Psoas muscle (tissue), 8 donors: ENCODE data around the gene CHST15. TPM values are rescaled to one million over a fixed set of nuclear protein-coding genes. Genes with fewer than 3 reads are reported as not detected.
A peak's percentile ranks its signal among the peaks of the same experiment; 100 is the strongest.

ENCODE experiments used
- ATAC-seq, 4 donors: fragments of 200-7000 bp; cut with Tn5 transposase; one replicate each; pipeline ENCODE4 v1.9.1; 2020; ENCODE audit warnings: moderate library complexity in 3 of 4, mild to moderate bottlenecking in 2 of 4
- DNase-seq, 2 donors: peaks; one replicate each; pipeline ENCODE4 v3.0.0-alpha.2; 2020
- H3K27ac ChIP-seq: fragments of 200-600 bp; one replicate; pipeline ENCODE4 v1.8.0; 2022
- H3K27me3 ChIP-seq, 3 donors: fragments of 200-600 bp in 1 of 3; one replicate each; pipeline versions ENCODE4 v1.6.1 to v1.8.0; 2013 to 2022; ENCODE audit warnings: low read length in 2 of 3, mild to moderate bottlenecking in 2 of 3, moderate library complexity in 1 of 3; ENCODE audit not compliant: insufficient read depth in 3 of 3
- H3K36me3 ChIP-seq, 2 donors: fragments of 200-600 bp in 1 of 2; one replicate each; pipeline versions ENCODE4 v1.6.1 to v1.8.0; 2013 to 2022; ENCODE audit warnings: low read depth in 1 of 2, mild to moderate bottlenecking in 1 of 2, moderate library complexity in 1 of 2; ENCODE audit not compliant: insufficient read depth in 1 of 2
- H3K4me1 ChIP-seq: fragments of 200-600 bp; one replicate; pipeline ENCODE4 v1.8.0; 2022
- H3K4me3 ChIP-seq: fragments of 200-600 bp; one replicate; pipeline ENCODE4 v1.8.0; 2022; ENCODE audit warnings: mild to moderate bottlenecking
- H3K9me3 ChIP-seq: fragments of 200-600 bp; one replicate; pipeline ENCODE4 v1.8.0; 2022
- WGBS, 3 donors: extraction: QIAGEN DNeasy Blood & Tissue Kit; methylation state at CpG; one replicate each; pipeline versions ENCODE4 v1.1.6 to v1.1.7; 2013; 5-methylcytosine and 5-hydroxymethylcytosine counted together
- intact Hi-C, 2 donors: fragments of 100-400 bp; cut with DNase I; formaldehyde crosslinking; loops; one replicate each; pipeline versions ENCODE4 v1.11.0 to v1.14.2; 2022
- polyA plus RNA-seq, 3 donors: library from polyadenylated mRNA; stranded (reverse); fragments of 200-250 nt; gene quantifications; one replicate each; pipeline ENCODE4 v1.2.3, GENCODE V29; 2013
- total RNA-seq, 4 donors: library from RNA; stranded (reverse); fragmentation: NEBNext Ultra II Directional in 2 of 4; extraction: Animal tissue kit (Norgen Biotek cat#: 25700) in 2 of 4; gene quantifications; one replicate each; pipeline versions ENCODE4 v1.2.1 to v1.2.4, GENCODE V29; 2021 to 2023
- TF ChIP-seq, protein P1 (sequence below): fragments of 200-600 bp; IDR thresholded peaks from one replicate; pipeline ENCODE4 v1.8.0; 2022; ENCODE audit warnings: antibody characterized with exemption
- donor health status: healthy with polysubstance abuse.
- donor health status: DM: no; HTN: no; CAD: no; lungs with moderate emphysema.
- donor health status: Bipolar disorder and iron deficiency.
- donor health status: healthy.
- donor health status: DM: yes; HTN: yes; CAD: no.
- donor health status: DM: no; HTN: no; CAD: no.
- donor health status: DM: no; HTN: no; CAD: no.
- donor health status: DM: yes; HTN: yes; CAD: no.

Gene CHST15
- total and polyA plus RNA-seq, 7 donors, result 3.6 to 39.2 (median 10.4) TPM

- intact Hi-C loops, result no loop called here
- no peaks in the 10 kb centered on the region for H3K27me3 ChIP-seq
- TF ChIP-seq, protein P1, sequence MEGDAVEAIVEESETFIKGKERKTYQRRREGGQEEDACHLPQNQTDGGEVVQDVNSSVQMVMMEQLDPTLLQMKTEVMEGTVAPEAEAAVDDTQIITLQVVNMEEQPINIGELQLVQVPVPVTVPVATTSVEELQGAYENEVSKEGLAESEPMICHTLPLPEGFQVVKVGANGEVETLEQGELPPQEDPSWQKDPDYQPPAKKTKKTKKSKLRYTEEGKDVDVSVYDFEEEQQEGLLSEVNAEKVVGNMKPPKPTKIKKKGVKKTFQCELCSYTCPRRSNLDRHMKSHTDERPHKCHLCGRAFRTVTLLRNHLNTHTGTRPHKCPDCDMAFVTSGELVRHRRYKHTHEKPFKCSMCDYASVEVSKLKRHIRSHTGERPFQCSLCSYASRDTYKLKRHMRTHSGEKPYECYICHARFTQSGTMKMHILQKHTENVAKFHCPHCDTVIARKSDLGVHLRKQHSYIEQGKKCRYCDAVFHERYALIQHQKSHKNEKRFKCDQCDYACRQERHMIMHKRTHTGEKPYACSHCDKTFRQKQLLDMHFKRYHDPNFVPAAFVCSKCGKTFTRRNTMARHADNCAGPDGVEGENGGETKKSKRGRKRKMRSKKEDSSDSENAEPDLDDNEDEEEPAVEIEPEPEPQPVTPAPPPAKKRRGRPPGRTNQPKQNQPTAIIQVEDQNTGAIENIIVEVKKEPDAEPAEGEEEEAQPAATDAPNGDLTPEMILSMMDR, result no peak
- DNase-seq (peak in 1 of 2 donors; percentile 42), ATAC-seq (no peak)
- H3K27ac ChIP-seq, result no peak overlapping the region
- peaks cover 0 to 21% of the 10 kb centered on the region in 2 donors for H3K36me3 ChIP-seq
- no peak overlapping the region for H3K4me3 ChIP-seq
- WGBS, 3 donors, result 83 to 89% (median 85%) methylated on average over 11 of the region's 11 CpGs
- no peaks in the 10 kb centered on the region for H3K4me1 ChIP-seq
- no peaks in the 10 kb centered on the region for H3K9me3 ChIP-seq
These were observed 89.3 kb downstream of the CHST15 start for GRCh38 chr10:124003871-124004662.

DNA sequence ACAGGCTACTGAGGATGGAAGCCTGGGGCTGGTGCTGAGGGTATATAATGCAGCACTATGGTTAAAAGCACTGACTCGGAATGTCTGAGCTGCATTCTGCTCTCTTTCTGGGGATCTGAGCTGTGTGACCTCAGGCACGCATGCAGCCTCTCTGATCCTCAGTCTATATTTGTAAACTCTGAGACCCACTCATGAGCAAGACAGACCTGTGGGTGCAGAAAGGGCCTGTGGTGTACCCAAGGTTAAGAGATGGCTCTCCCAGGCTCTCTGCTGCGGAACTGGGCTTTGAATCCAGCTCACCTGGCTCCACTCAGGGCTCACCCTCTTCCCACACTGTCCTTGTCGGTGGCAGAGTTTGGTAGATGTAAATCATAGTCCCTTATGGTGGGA is 89.9 kb downstream of the CHST15 start:
- H3K36me3 ChIP-seq, result peaks cover 0 to 17% of the 10 kb centered on the region in 2 donors
- intact Hi-C loops, result no loop called here
- ATAC-seq (no peak), DNase-seq (no peak)
- no peak overlapping the region for H3K4me3 ChIP-seq
- H3K9me3 ChIP-seq, result no peaks in the 10 kb centered on the region
- H3K27ac ChIP-seq, result no peak overlapping the region
- WGBS, 3 donors, result 73 to 95% (median 86%) methylated on average over 4 of the region's 4 CpGs
- TF ChIP-seq, protein P1, result no peak
- no peaks in the 10 kb centered on the region for H3K27me3 ChIP-seq
- H3K4me1 ChIP-seq, result no peaks in the 10 kb centered on the region

GRCh38 chr10:124003070-124003419 is 90.4 kb downstream of the CHST15 start:
- H3K36me3 ChIP-seq, result peaks cover 0 to 12% of the 10 kb centered on the region in 2 donors
- H3K27ac ChIP-seq, result no peak overlapping the region
- 85 to 91% (median 91%) methylated on average over 7 of the region's 7 CpGs for WGBS, 3 donors
- DNase-seq, result no peak
- intact Hi-C loops, result no loop called here
- no peak overlapping the region for H3K4me3 ChIP-seq
- no peaks in the 10 kb centered on the region for H3K27me3 ChIP-seq
- no peaks in the 10 kb centered on the region for H3K9me3 ChIP-seq
- no peaks in the 10 kb centered on the region for H3K4me1 ChIP-seq
- TF ChIP-seq, protein P1, result no peak
- no peak for ATAC-seq

DNA sequence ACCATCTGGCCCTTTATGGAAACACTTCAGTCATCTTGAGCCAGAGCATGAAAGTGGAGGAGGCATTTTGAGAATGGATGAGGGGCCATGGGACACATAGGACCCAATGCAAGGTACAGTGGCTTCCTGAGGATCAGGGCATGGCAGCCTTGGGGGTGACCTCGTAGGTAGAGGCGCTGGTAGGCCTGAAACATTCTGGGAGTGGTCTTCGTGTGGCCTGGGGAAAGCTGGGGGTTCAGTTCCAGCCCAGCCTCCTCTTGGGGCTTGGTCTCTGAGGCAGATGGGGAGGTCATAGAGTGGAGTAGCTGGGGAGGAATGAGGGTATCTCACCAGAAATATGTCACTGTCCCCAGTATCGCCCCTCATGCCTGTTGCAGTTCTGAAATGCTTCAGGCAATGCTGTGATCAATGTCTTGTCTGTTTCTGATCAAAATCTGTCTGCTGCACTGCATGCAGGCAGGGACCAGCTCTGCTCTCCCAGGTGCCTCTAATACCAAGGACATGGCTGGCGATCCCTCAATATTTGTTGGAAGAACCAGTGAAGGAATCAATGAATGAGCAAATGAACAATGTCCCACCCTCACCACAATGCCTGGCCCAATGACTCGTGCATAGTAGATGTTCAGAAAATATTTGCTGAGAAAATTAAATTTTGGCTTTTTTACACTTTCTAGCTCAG is 90.9 kb downstream of the CHST15 start:
- intact Hi-C loops, result no loop called here
- Histone ChIP-seq H3K4me3 (no peak overlapping the region), H3K9me3 (no peaks in the 10 kb centered on the region), H3K27me3 (no peaks in the 10 kb centered on the region), H3K36me3 (peaks cover 0 to 7% of the 10 kb centered on the region in 2 donors), H3K4me1 (no peaks in the 10 kb centered on the region), H3K27ac (no peak overlapping the region)
- TF ChIP-seq, protein P1, result no peak
- ATAC-seq, result no peak
- DNase-seq, result no peak
- 82 to 92% (median 89%) methylated on average over 6 of the region's 6 CpGs for WGBS, 3 donors
